ENCODE results near the gene PTPRH.
"Not testable (repeated sequence)": the region's sequence is repeated elsewhere in the genome, so short reads cannot be mapped to it uniquely, and the experiment has no call there.

PTPRH gene

GRCh38 chr19:55158848-55159749 lies 50.2 kb downstream of the PTPRH start:
- no peak for ATAC-seq
- DNase-seq = no peak

GRCh38 chr19:55158423-55158822 lies 50.9 kb downstream of the PTPRH start:
- DNase-seq (no peak), ATAC-seq (no peak)

- ATAC-seq (no peak), DNase-seq (no peak)
Observed at GRCh38 chr19:55157064-55157908, 52.0 kb downstream of the PTPRH start, which contains the start of gene TNNI3. Gene TNNI3, minus strand, starts transcription at chr19:55157732. Its CDS starts 143 bp downstream, at chr19:55157589.

- ATAC-seq = no peak
- peak; percentile 61 for DNase-seq
Observed at GRCh38 chr19:55156202-55157063, 52.9 kb downstream of the PTPRH start.

- not testable (repeated sequence) for DNase-seq, ATAC-seq
Observed at GRCh38 chr19:55155784-55156183, 53.5 kb downstream of the PTPRH start.

GRCh38 chr19:55153652-55154264 lies 55.5 kb downstream of the PTPRH start:
- no peak for ATAC-seq
- DNase-seq = no peak

GRCh38 chr19:55152017-55152416 lies 57.3 kb downstream of the PTPRH start:
- no peak for DNase-seq

GRCh38 chr19:55149078-55150003 lies 60.0 kb downstream of the PTPRH start, which contains the start of gene TNNT1:
Gene TNNT1, minus strand, starts transcription at chr19:55149206. Its CDS starts 2,049 bp downstream, at chr19:55147157.
- no peak for DNase-seq
- ATAC-seq = no peak

More at GRCh38 chr19:55152017-55152416, 57.3 kb downstream of the PTPRH start:
- ATAC-seq = no peak

GRCh38 chr19:55147545-55148251 lies 61.6 kb downstream of the PTPRH start:
- no peak for DNase-seq
- no peak for ATAC-seq

- no peak for DNase-seq
- ATAC-seq = peak; percentile 42
Observed at GRCh38 chr19:55146705-55147273, 62.5 kb downstream of the PTPRH start.

- ATAC-seq = no peak
- DNase-seq = peak; percentile 30
Observed at GRCh38 chr19:55146078-55146704, 63.1 kb downstream of the PTPRH start.

GRCh38 chr19:55145232-55145631 lies 64.1 kb downstream of the PTPRH start:
- no peak for DNase-seq

GRCh38 chr19:55141696-55142095 lies 67.6 kb downstream of the PTPRH start:
- DNase-seq (no peak), ATAC-seq (no peak)

More at GRCh38 chr19:55145232-55145631, 64.1 kb downstream of the PTPRH start:
- ATAC-seq = no peak

- DNase-seq (no peak), ATAC-seq (no peak)
Observed at GRCh38 chr19:55137915-55138314, 71.4 kb downstream of the PTPRH start.

- no peak for DNase-seq
Observed at GRCh38 chr19:55136399-55137102, 72.8 kb downstream of the PTPRH start.

GRCh38 chr19:55134736-55135135 lies 74.6 kb downstream of the PTPRH start:
- ATAC-seq = no peak
- no peak for DNase-seq

More at GRCh38 chr19:55136399-55137102, 72.8 kb downstream of the PTPRH start:
- ATAC-seq = no peak

GRCh38 chr19:55133639-55134444 lies 75.5 kb downstream of the PTPRH start:
- DNase-seq (no peak), ATAC-seq (no peak)
